HG02623 (cell line): ENCODE results near the gene ACAN.

Experiments used
- ATAC-seq: cut with Tn5 transposase; IDR thresholded peaks from one replicate; pipeline ENCODE4 v1.9.1; 2021; ENCODE audit warnings: moderate library complexity; ENCODE audit not compliant: unreplicated experiment

Gene ACAN

GRCh38 chr15:88900982-88901418 is 97.8 kb downstream of the ACAN start:
- no peak for ATAC-seq

GRCh38 chr15:88901508-88902220 is 98.4 kb downstream of the ACAN start:
- no peak for ATAC-seq

- no peak for ATAC-seq
Observed at GRCh38 chr15:88902221-88902835, 99.1 kb downstream of the ACAN start.

- no peak for ATAC-seq
Observed at GRCh38 chr15:88902846-88903245, 99.6 kb downstream of the ACAN start.

- ATAC-seq = no peak
Observed at GRCh38 chr15:88904257-88904623, 101.0 kb downstream of the ACAN start.

- ATAC-seq = peak; percentile 83
Observed at GRCh38 chr15:88904624-88905327, 101.5 kb downstream of the ACAN start.

- no peak for ATAC-seq
Observed at GRCh38 chr15:88905576-88905975, 102.3 kb downstream of the ACAN start.

GRCh38 chr15:88906130-88906529 is 102.9 kb downstream of the ACAN start:
- ATAC-seq = no peak

- ATAC-seq = no peak
Observed at GRCh38 chr15:88906551-88906950, 103.3 kb downstream of the ACAN start.

- ATAC-seq = no peak
Observed at GRCh38 chr15:88907111-88907510, 103.9 kb downstream of the ACAN start.

GRCh38 chr15:88908123-88908522 is 104.9 kb downstream of the ACAN start:
- ATAC-seq = no peak

- no peak for ATAC-seq
Observed at GRCh38 chr15:88908697-88909621, 105.7 kb downstream of the ACAN start.

GRCh38 chr15:88909956-88910831 is 107.0 kb downstream of the ACAN start:
- no peak for ATAC-seq

- ATAC-seq = no peak
Observed at GRCh38 chr15:88911766-88912118, 108.5 kb downstream of the ACAN start.

- ATAC-seq = no peak
Observed at GRCh38 chr15:88912500-88912921, 109.3 kb downstream of the ACAN start.

GRCh38 chr15:88913017-88913849 is 110.0 kb downstream of the ACAN start, which contains the start of gene MFGE8:
MFGE8 (minus strand) TSS chr15:88913379; CDS start chr15:88913319, 60 bp downstream.
- peak; percentile 90 for ATAC-seq

- no peak for ATAC-seq
Observed at GRCh38 chr15:88913850-88914169, 110.6 kb downstream of the ACAN start.

GRCh38 chr15:88915354-88915753 is 112.1 kb downstream of the ACAN start:
- ATAC-seq = no peak

- ATAC-seq = no peak
Observed at GRCh38 chr15:88917760-88918159, 114.5 kb downstream of the ACAN start.
